Testis (tissue), 3 donors: Measurements from ENCODE around the gene KCTD15. TPM values are rescaled to one million over a fixed set of nuclear protein-coding genes. Genes with fewer than 3 reads are reported as not detected.

Experiments used
- DNase-seq: peaks from one replicate; pipeline ENCODE4 v3.0.0-alpha.2; 2019
- H3K27ac ChIP-seq, 2 donors: fragments of 200-600 bp; sonication (generic); one replicate each; pipeline ENCODE4 v1.5.1; 2019
- H3K27me3 ChIP-seq: fragments of 200-600 bp; sonication (generic); one replicate; pipeline ENCODE4 v1.5.1; 2019
- H3K36me3 ChIP-seq: fragments of 200-600 bp; sonication (generic); one replicate; pipeline ENCODE4 v1.5.1; 2017; ENCODE audit warnings: low read depth; ENCODE audit errors: missing control alignments
- H3K4me1 ChIP-seq: fragments of 200-600 bp; sonication (generic); one replicate; pipeline ENCODE4 v1.5.1; 2019
- H3K4me3 ChIP-seq, 2 donors: fragments of 200-600 bp; sonication (generic); one replicate each; pipeline ENCODE4 v1.5.1; 2017 to 2019
- H3K9me3 ChIP-seq: fragments of 200-600 bp; sonication (generic); one replicate; pipeline ENCODE4 v1.5.1; 2017
- CTCF ChIP-seq, 3 experiments: fragments of 450-650 bp in 2 of 3; fragments of 200-600 bp in 1 of 3; sonication (generic) in 1 of 3; IDR thresholded peaks; one replicate each; pipeline ENCODE4 v1.5.1; 2016 to 2019; ENCODE audit warnings: antibody characterized with exemption in 3 of 3, mild to moderate bottlenecking in 2 of 3, moderate library complexity in 1 of 3
- POLR2A ChIP-seq: fragments of 450-650 bp; IDR thresholded peaks from one replicate; pipeline ENCODE4 v1.6.1; 2017; ENCODE audit warnings: antibody characterized with exemption, mild to moderate bottlenecking, moderate library complexity
- WGBS, 2 donors: methylation state at CpG; one replicate each; pipeline ENCODE4 v1.1.5; 2018; 5-methylcytosine and 5-hydroxymethylcytosine counted together
- intact Hi-C: fragments of 100-400 bp; cut with DNase I; formaldehyde crosslinking; loops from one replicate; pipeline ENCODE4 v1.15.1; 2023; ENCODE audit warnings: low total_unique reads
- polyA plus RNA-seq: library from polyadenylated mRNA; stranded (reverse); fragments of 350-450 nt; fragmentation: Illumina TruSeq; extraction: RNeasy Lipid Tissue Mini Kit (QIAGEN cat#74804); gene quantifications from one replicate; pipeline ENCODE4 v1.2.3, GENCODE V29; 2014; ENCODE audit warnings: low read depth, low replicate concordance; ENCODE audit not compliant: insufficient read depth
- total RNA-seq, 2 donors: library from RNA; depleted of rRNA; stranded (reverse); fragments of >200 nt; gene quantifications; one replicate each; pipeline ENCODE4 v1.2.3, GENCODE V29; 2016

Gene KCTD15
- total and polyA plus RNA-seq, 3 donors from 2014 or later, result 26.3 to 110 (median 61.9) TPM

- DNase-seq, result no peak
- Histone ChIP-seq H3K36me3 (no peaks in the 10 kb centered on the region), H3K27ac (no peak overlapping the region), H3K4me3 (no peak overlapping the region), H3K9me3 (no peaks in the 10 kb centered on the region), H3K4me1 (no peaks in the 10 kb centered on the region), H3K27me3 (no peaks in the 10 kb centered on the region)
- intact Hi-C loops, result no loop called here
- WGBS, 2 donors, result 86% methylated on average over 12 of the region's 12 CpGs; no CpG with 5 or more reads in 1 of the 2 donors
- TF ChIP-seq CTCF (IDR thresholded peaks at IDR 0.05) (no peak), POLR2A (no peak)
These were observed 47.0 kb upstream of the KCTD15 start for GRCh38 chr19:33749619-33750175.

- intact Hi-C loops, result no loop called here
- no peak overlapping the region for H3K4me3 ChIP-seq
- no peaks in the 10 kb centered on the region for H3K4me1 ChIP-seq
- H3K9me3 ChIP-seq, result no peaks in the 10 kb centered on the region
- no peak for DNase-seq
- no peaks in the 10 kb centered on the region for H3K36me3 ChIP-seq
- TF ChIP-seq CTCF (IDR thresholded peaks at IDR 0.05) (no peak), POLR2A (no peak)
- no peak overlapping the region for H3K27ac ChIP-seq
- H3K27me3 ChIP-seq, result no peaks in the 10 kb centered on the region
- 51 to 66% methylated on average over 18 of the region's 18 CpGs for WGBS, 2 donors
These were observed 45.9 kb upstream of the KCTD15 start for GRCh38 chr19:33750587-33751435.

- Histone ChIP-seq H3K36me3 (no peaks in the 10 kb centered on the region), H3K27ac (no peak overlapping the region), H3K4me3 (no peak overlapping the region), H3K4me1 (no peaks in the 10 kb centered on the region), H3K27me3 (no peaks in the 10 kb centered on the region), H3K9me3 (no peaks in the 10 kb centered on the region)
- WGBS, 2 donors, result 71 to 75% methylated on average over 5 of the region's 5 CpGs
- DNase-seq, result no peak
- intact Hi-C loops, result no loop called here
- TF ChIP-seq POLR2A (no peak), CTCF (IDR thresholded peaks at IDR 0.05) (no peak)
These were observed 45.3 kb upstream of the KCTD15 start for GRCh38 chr19:33751436-33751770.

- Histone ChIP-seq H3K4me3 (no peak overlapping the region), H3K9me3 (no peaks in the 10 kb centered on the region), H3K27ac (no peak overlapping the region), H3K4me1 (no peaks in the 10 kb centered on the region), H3K27me3 (no peaks in the 10 kb centered on the region), H3K36me3 (no peaks in the 10 kb centered on the region)
- TF ChIP-seq CTCF (IDR thresholded peaks at IDR 0.05), result no peak
- TF ChIP-seq POLR2A, result no peak
- intact Hi-C loops, result no loop called here
- no peak for DNase-seq
- 48 to 53% methylated on average over 22 to 27 of the region's 27 CpGs for WGBS, 2 donors
These were observed 44.5 kb upstream of the KCTD15 start for GRCh38 chr19:33752018-33752800.
